ENCODE measurements around the gene ARID1A. TPM values are rescaled to one million over a fixed set of nuclear protein-coding genes. Genes with fewer than 3 reads are reported as not detected.

ARID1A gene
- total and polyA plus RNA-seq, 2 of the 8 experiments (the other 6 are each of a cell fraction or from before 2014, with no cell fraction given), result 52.1 to 103 TPM

DNA sequence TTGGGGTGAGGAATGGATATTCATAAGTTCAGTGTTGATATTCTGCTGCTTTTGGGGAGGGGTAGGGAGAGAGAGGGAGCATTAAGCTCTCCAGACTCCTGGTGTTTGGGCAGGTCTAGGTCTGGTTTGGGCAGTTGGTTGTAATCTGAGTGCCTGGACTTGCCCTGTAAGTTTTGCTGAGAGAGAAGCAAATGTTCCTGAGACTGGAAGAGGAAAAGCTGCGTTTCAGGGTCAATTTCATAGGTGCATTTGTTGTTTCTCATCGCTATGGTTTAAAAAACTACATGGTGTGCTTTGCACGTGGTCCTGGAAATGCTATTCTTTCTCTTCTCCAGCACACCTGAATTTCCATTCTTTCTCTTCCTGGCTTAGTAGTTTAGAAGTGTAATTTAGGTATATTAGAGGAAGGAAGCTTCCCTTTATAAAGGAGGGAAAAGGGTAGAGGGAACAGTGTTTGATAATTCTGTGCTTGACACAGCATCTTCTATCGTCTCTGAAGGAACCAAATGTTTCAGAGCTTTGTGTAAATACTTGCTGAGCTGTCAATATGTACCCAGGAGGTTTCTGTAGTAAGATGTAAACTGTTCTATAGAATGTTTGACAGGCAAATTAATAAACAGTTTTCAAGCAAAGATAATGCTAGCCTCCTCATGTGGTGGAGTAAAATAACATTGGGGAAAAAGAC lies 6.3 kb downstream of the ARID1A start:
- no peak overlapping the region for H3K56ac ChIP-seq (replicated peaks; ENCODE audit: insufficient read length, low read depth, low read length)
- H3K9ac ChIP-seq (replicated peaks in 1 of 4; ENCODE audit: extremely low read depth in 1 of 4, low read depth in 3 of 4, low read length in 3 of 4), result peak overlapping the region in 1 of 4 experiments; percentile 69; a peak in 1 of 7 replicates
- peaks cover 82 to 100% of the 10 kb centered on the region in 2 experiments for H3K79me2 ChIP-seq (ENCODE audit: control insufficient read depth in 1 of 2, insufficient read depth in 2 of 2, low read length in 2 of 2)
- FAIRE-seq (no peak), DNase-seq (ENCODE audit: low read depth in 1 of 2, low spot score in 2 of 2) (no peak)
- WGBS, 2 experiments (ENCODE audit: extremely low coverage in 1 of 2, insufficient coverage in 1 of 2, insufficient read length in 1 of 2, insufficient replicate concordance in 2 of 2, low coverage in 1 of 2, low lambda C conversion rate in 2 of 2, missing lambda C conversion rate in 1 of 2), result 76% methylated on average over 4 of the region's 4 CpGs; no CpG with 5 or more reads in 1 of the 2 experiments
- no peak overlapping the region for H3K14ac ChIP-seq (ENCODE audit: insufficient read length)
- POLR2A ChIA-PET (ENCODE audit: partially characterized antibody), result interaction anchor here (0.7 to 14.4 kb wide), 9 partner anchors 9 to 227 kb away, joined by 3 to 256 read pairs (median 4); partner anchors contain the start of gene PIGV
- peaks cover 6% of the 10 kb centered on the region for H3K23me2 ChIP-seq (ENCODE audit: low read depth, low read length)
- peaks cover 0 to 8% (median 0%) of the 10 kb centered on the region in 4 experiments; a peak in 2 of 8 replicates for H3K36me3 ChIP-seq (ENCODE audit: control insufficient read depth in 2 of 4, insufficient read depth in 4 of 4, low read length in 3 of 4)
- no peak overlapping the region for H3K4ac ChIP-seq (replicated peaks; ENCODE audit: insufficient read length, low read depth, low read length)
- H3K4me2 ChIP-seq (ENCODE audit: insufficient read depth in 1 of 2, low read depth in 2 of 2, low read length in 2 of 2), result peak overlapping the region; percentile 87 to 94
- no peak overlapping the region for H4K5ac ChIP-seq (ENCODE audit: insufficient read length, low read depth, low read length)
- H2BK120ac ChIP-seq (replicated peaks; ENCODE audit: low read depth, low read length), result no peak overlapping the region
- peaks cover 5% of the 10 kb centered on the region for H3K79me1 ChIP-seq (ENCODE audit: low read depth, low read length)
- no peak overlapping the region for H2AFZ ChIP-seq (ENCODE audit: low read length)
- H3K9me3 ChIP-seq (ENCODE audit: insufficient read depth in 2 of 2, low read depth in 1 of 2, low read length in 1 of 2), result no peaks in the 10 kb centered on the region
- H4K20me1 ChIP-seq (replicated peaks in 1 of 2; ENCODE audit: control insufficient read depth in 1 of 2, insufficient read depth in 2 of 2, low read length in 2 of 2), result peaks cover 55 to 56% of the 10 kb centered on the region in 2 experiments
- no peak overlapping the region for H2BK15ac ChIP-seq (ENCODE audit: low read length)
- no peak overlapping the region for H2BK5ac ChIP-seq (ENCODE audit: low read depth, low read length)
- no peak overlapping the region for H3K18ac ChIP-seq (ENCODE audit: extremely low read depth, low read length)
- H2AK5ac ChIP-seq (ENCODE audit: low read depth, low read length), result no peak overlapping the region
- no peak overlapping the region for H4K91ac ChIP-seq (replicated peaks; ENCODE audit: insufficient read length, low read length)
- peaks cover 6 to 23% (median 17%) of the 10 kb centered on the region in 4 experiments; a peak in 6 of 7 replicates for H3K4me1 ChIP-seq (replicated peaks in 1 of 4; ENCODE audit: control insufficient read depth in 3 of 4, insufficient read depth in 4 of 4, low read length in 3 of 4)
- H4K8ac ChIP-seq (ENCODE audit: extremely low read depth, insufficient read depth, low read length), result no peak overlapping the region
- TF ChIP-seq CBX8 (IDR thresholded peaks at IDR 0.05; ENCODE audit: borderline replicate concordance, low read depth, low read length) (no peak), POLR2AphosphoS5 (IDR thresholded peaks at IDR 0.05; ENCODE audit: low read depth, low read length) (0 out of 2 replicates have a peak, but pooled peaks have one; percentile 13)
- H3K27me3 ChIP-seq (replicated peaks in 1 of 4; ENCODE audit: control insufficient read depth in 3 of 4, extremely low read depth in 1 of 4, insufficient read depth in 3 of 4, low read length in 3 of 4), result no peaks in the 10 kb centered on the region
- H3K4me3 ChIP-seq (ENCODE audit: extremely low read depth in 1 of 4, insufficient read depth in 2 of 4, low read depth in 3 of 4, low read length in 4 of 4), result peak overlapping the region in 1 of 4 experiments; percentile 95; a peak in 2 of 8 replicates
- no peak overlapping the region for H2BK20ac ChIP-seq (ENCODE audit: low read length)
- CTCF ChIA-PET (ENCODE audit: partially characterized antibody), result interaction anchor here (0.9 to 5.8 kb wide), 11 partner anchors 11 to 100 kb away, joined by 3 to 25 read pairs (median 4); no protein-coding TSS in a partner anchor
- peak overlapping the region; percentile 3; the same call in 1 of the 2 replicates for H3K27ac ChIP-seq (ENCODE audit: low read depth, low read length)
- no peak overlapping the region for H3K23ac ChIP-seq (ENCODE audit: insufficient read length)
- H2BK12ac ChIP-seq (ENCODE audit: low read depth, low read length), result no peak overlapping the region

Data from H1 (cell line).